Measurements from ENCODE around the gene FGF7.
"Not testable (repeated sequence)": the region's sequence is repeated elsewhere in the genome, so short reads cannot be mapped to it uniquely, and the experiment has no call there.

FGF7 gene, protein sequence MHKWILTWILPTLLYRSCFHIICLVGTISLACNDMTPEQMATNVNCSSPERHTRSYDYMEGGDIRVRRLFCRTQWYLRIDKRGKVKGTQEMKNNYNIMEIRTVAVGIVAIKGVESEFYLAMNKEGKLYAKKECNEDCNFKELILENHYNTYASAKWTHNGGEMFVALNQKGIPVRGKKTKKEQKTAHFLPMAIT

DNA sequence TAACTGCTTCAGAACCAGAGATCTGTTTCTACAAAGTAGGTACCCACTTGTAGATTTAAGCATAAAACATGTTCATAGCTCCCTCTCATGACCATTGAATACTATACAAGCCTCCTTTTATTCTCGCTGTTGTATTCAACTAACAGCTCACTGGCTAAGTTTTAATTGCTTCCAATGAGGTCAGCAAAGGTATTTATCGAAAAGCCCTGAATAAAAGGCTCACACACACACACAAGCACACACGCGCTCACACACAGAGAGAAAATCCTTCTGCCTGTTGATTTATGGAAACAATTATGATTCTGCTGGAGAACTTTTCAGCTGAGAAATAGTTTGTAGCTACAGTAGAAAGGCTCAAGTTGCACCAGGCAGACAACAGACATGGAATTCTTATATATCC is at the start of gene FGF7:
FGF7 (plus strand) TSS at position 222 of the 400 bp plus-strand sequence. CDS start 1,056 bp downstream, outside the sequence.
- in situ Hi-C loops (cut with HindIII; ENCODE audit: low pct_unique_long_range_greater_than_20kb, low sequenced_read_pairs), result no loop called here
- no peak for TF ChIP-seq JUND (IDR thresholded peaks at IDR 0.05; ENCODE audit: low read depth)
- DNase-seq (ENCODE audit: low read depth in 1 of 2, low spot score in 1 of 2), result peak in 1 of 2 experiments; percentile 20

- no peak for DNase-seq (ENCODE audit: low read depth in 1 of 2, low spot score in 1 of 2)
- in situ Hi-C loops (cut with HindIII; ENCODE audit: low pct_unique_long_range_greater_than_20kb, low sequenced_read_pairs), result no loop called here
- no peak for TF ChIP-seq JUND (IDR thresholded peaks at IDR 0.05; ENCODE audit: low read depth)
These were observed 43.0 kb upstream of the FGF7 start for GRCh38 chr15:49379996-49380395.

DNA sequence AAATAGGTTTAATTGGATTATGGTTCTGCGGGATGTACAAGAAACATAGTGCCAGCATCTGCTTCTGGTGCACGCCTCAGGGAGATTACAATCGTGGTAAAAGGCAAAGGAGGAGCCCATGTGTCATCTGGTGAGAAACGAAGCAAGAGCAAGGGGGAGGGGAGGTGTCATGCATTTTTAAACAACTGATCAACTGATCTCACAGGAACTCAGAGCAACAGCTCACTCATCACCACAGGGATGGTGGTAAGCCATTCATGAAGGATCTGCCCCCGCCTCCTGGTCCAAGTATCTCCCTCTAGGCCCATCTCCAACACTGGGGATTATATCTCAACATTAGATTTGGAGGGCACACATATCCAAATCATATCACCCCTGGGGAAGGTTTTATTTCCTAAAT is 42.1 kb upstream of the FGF7 start:
- TF ChIP-seq JUND (IDR thresholded peaks at IDR 0.05; ENCODE audit: low read depth), result no peak
- no peak for DNase-seq (ENCODE audit: low read depth in 1 of 2, low spot score in 1 of 2)
- in situ Hi-C loops (cut with HindIII; ENCODE audit: low pct_unique_long_range_greater_than_20kb, low sequenced_read_pairs), result no loop called here

- in situ Hi-C loops (cut with HindIII; ENCODE audit: low pct_unique_long_range_greater_than_20kb, low sequenced_read_pairs), result no loop called here
- TF ChIP-seq JUND (IDR thresholded peaks at IDR 0.05; ENCODE audit: low read depth), result no peak
These were observed 40.6 kb upstream of the FGF7 start for GRCh38 chr15:49382394-49382793.

GRCh38 chr15:49383266-49383665 is 39.8 kb upstream of the FGF7 start:
- in situ Hi-C loops (cut with HindIII; ENCODE audit: low pct_unique_long_range_greater_than_20kb, low sequenced_read_pairs), result no loop called here
- TF ChIP-seq JUND (IDR thresholded peaks at IDR 0.05; ENCODE audit: low read depth), result no peak
- DNase-seq (ENCODE audit: low read depth in 1 of 2, low spot score in 1 of 2), result no peak

More at GRCh38 chr15:49382394-49382793, 40.6 kb upstream of the FGF7 start:
- DNase-seq (ENCODE audit: low read depth in 1 of 2, low spot score in 1 of 2), result no peak

- TF ChIP-seq JUND (IDR thresholded peaks at IDR 0.05; ENCODE audit: low read depth), result no peak
- no peak for DNase-seq (ENCODE audit: low read depth in 1 of 2, low spot score in 1 of 2)
- in situ Hi-C loops (cut with HindIII; ENCODE audit: low pct_unique_long_range_greater_than_20kb, low sequenced_read_pairs), result no loop called here
These were observed 35.6 kb upstream of the FGF7 start for GRCh38 chr15:49387471-49387870.

GRCh38 chr15:49402515-49403296 is 20.3 kb upstream of the FGF7 start:
- DNase-seq (ENCODE audit: low read depth in 1 of 2, low spot score in 1 of 2); in situ Hi-C loops (cut with HindIII; ENCODE audit: low pct_unique_long_range_greater_than_20kb, low sequenced_read_pairs): not testable (repeated sequence)

DNA sequence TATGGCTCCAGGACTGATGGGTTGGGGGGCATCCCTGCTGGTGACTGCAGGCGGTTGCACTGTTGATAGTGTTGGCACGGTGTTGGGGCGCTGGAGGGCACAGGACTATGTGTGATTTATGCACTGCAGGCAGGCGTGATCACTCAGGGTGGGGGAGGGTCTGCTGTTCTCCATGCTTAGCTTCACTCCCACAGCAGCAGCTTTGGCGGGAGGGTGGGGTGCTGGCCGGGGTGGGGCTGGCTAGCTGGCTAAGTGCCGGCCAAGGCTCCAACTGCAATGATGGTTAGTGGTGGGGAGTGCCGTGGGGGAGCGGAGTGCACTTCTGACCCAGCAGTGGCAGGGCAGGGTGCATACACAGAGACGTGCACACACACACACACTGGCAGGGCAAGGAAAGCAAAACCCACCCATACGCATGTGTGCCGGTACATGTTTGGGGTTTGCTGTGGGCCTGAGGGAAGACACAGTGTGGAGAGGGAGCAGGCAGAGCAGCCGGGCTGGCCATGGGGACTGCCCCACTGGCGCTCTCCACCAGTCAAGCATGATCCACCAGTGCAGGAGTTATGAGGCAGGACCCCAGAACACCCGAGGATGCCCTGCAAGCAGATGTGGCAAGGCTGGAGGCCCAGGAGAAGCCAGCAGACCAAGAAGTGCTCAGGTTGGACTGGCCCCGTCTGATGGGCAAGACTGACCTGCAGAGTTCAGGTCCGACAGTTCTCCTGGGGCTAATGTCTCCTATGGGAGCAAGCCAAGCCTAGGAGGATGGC is 16.5 kb upstream of the FGF7 start:
- no peak for TF ChIP-seq JUND (IDR thresholded peaks at IDR 0.05; ENCODE audit: low read depth)
- in situ Hi-C loops (cut with HindIII; ENCODE audit: low pct_unique_long_range_greater_than_20kb, low sequenced_read_pairs), result no loop called here
- no peak for DNase-seq (ENCODE audit: low read depth in 1 of 2, low spot score in 1 of 2)

DNA sequence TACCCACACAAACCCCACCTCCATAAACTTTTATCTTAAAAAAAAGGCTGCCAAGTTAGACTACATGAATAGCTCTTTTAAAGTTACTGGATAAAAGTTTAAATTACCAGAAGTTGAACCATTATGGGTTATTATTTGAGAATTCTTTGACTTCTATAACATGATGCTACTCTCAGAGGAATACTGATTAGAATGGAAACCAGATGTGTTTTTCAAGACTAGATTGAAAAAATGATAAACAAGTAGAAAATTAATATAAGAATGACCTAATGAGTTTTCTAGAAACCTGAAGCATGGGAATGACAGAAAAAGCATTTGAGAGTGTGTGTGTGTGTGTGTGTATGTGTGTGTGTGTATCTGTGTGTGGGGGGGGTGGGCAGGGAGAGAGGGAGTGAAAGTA is 12.4 kb upstream of the FGF7 start:
- in situ Hi-C loops (cut with HindIII; ENCODE audit: low pct_unique_long_range_greater_than_20kb, low sequenced_read_pairs), result no loop called here
- no peak for TF ChIP-seq JUND (IDR thresholded peaks at IDR 0.05; ENCODE audit: low read depth)
- DNase-seq (ENCODE audit: low read depth in 1 of 2, low spot score in 1 of 2), result no peak

- in situ Hi-C loops (cut with HindIII; ENCODE audit: low pct_unique_long_range_greater_than_20kb, low sequenced_read_pairs), result no loop called here
- no peak for DNase-seq (ENCODE audit: low read depth in 1 of 2, low spot score in 1 of 2)
- TF ChIP-seq JUND (IDR thresholded peaks at IDR 0.05; ENCODE audit: low read depth), result no peak
These were observed 10.2 kb upstream of the FGF7 start for GRCh38 chr15:49412797-49413196.

- no peak for DNase-seq (ENCODE audit: low read depth in 1 of 2, low spot score in 1 of 2)
- in situ Hi-C loops (cut with HindIII; ENCODE audit: low pct_unique_long_range_greater_than_20kb, low sequenced_read_pairs), result no loop called here
These were observed 7.9 kb upstream of the FGF7 start for GRCh38 chr15:49415149-49415548.

GRCh38 chr15:49415638-49416037 is 7.4 kb upstream of the FGF7 start:
- in situ Hi-C loops (cut with HindIII; ENCODE audit: low pct_unique_long_range_greater_than_20kb, low sequenced_read_pairs), result no loop called here
- DNase-seq (ENCODE audit: low read depth in 1 of 2, low spot score in 1 of 2), result no peak
- TF ChIP-seq JUND (IDR thresholded peaks at IDR 0.05; ENCODE audit: low read depth), result no peak

More at GRCh38 chr15:49415149-49415548, 7.9 kb upstream of the FGF7 start:
- no peak for TF ChIP-seq JUND (IDR thresholded peaks at IDR 0.05; ENCODE audit: low read depth)

DNA sequence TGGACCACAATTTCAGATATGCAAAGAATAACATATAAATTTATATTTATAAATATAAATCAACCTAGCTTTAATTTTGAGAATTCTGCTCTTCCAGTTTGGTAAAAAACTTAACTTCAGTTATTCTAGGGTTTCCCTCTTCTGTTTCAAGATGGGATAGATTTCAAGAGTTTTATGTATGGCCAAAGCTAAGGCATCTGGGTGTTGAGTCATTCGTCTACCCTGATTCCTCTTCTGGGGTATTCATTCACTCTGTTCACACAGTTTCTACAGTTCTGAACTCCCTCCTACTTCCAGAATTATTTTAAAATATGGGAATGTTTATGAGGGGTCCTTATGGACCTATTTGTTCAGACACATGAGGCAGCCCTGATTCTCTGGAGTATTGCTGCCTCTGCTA is 4.2 kb upstream of the FGF7 start:
- no peak for TF ChIP-seq JUND (IDR thresholded peaks at IDR 0.05; ENCODE audit: low read depth)
- in situ Hi-C loops (cut with HindIII; ENCODE audit: low pct_unique_long_range_greater_than_20kb, low sequenced_read_pairs), result no loop called here
- no peak for DNase-seq (ENCODE audit: low read depth in 1 of 2, low spot score in 1 of 2)

Measured in T47D (cell line).